OCI-LY1 (cell line): Measurements from ENCODE around the gene NKIRAS2.

Experiments
- H2AFZ ChIP-seq: fragments of 200-600 bp; sonication (generic), shearing (Covaris generic); 2 replicates; pipeline ENCODE4 v1.6.0; 2014; ENCODE audit warnings: antibody characterized with exemption, mild to moderate bottlenecking, low read length
- H3F3A ChIP-seq: fragments of 200-600 bp; sonication (generic), shearing (Covaris generic); 2 replicates; pipeline ENCODE4 v1.6.0; 2014; ENCODE audit warnings: mild to moderate bottlenecking, antibody characterized with exemption, low read length, moderate library complexity; ENCODE audit not compliant: insufficient read depth
- H3K27ac ChIP-seq: fragments of 200-600 bp; sonication (generic); 2 replicates; pipeline ENCODE4 v1.5.1; 2014; ENCODE audit warnings: low read length, mixed run types, mild to moderate bottlenecking, low read depth; ENCODE audit not compliant: poor library complexity, severe bottlenecking
- H3K27me3 ChIP-seq: fragments of 200-600 bp; sonication (generic); 2 replicates; pipeline ENCODE4 v1.6.0; 2014; ENCODE audit warnings: antibody characterized with exemption, mild to moderate bottlenecking, low read length, moderate library complexity; ENCODE audit not compliant: insufficient read depth
- H3K36me3 ChIP-seq: fragments of 200-600 bp; sonication (generic); 2 replicates; pipeline ENCODE4 v1.6.1; 2014; ENCODE audit warnings: mild to moderate bottlenecking, antibody characterized with exemption, low read length, moderate library complexity, mixed read lengths; ENCODE audit not compliant: insufficient read depth
- H3K4me1 ChIP-seq: fragments of 200-600 bp; sonication (generic); 2 replicates; pipeline ENCODE4 v1.5.1; 2014; ENCODE audit warnings: mild to moderate bottlenecking, low read length, moderate library complexity; ENCODE audit not compliant: insufficient read depth, severe bottlenecking
- H3K4me2 ChIP-seq: fragments of 200-600 bp; sonication (generic), shearing (Covaris generic); 2 replicates; pipeline ENCODE4 v1.6.1; 2014; ENCODE audit warnings: low read length
- H3K4me3 ChIP-seq: fragments of 200-600 bp; sonication (generic); 2 replicates; pipeline ENCODE4 v1.5.1; 2014; ENCODE audit warnings: low read length, low read depth, mild to moderate bottlenecking, mixed read lengths; ENCODE audit not compliant: poor library complexity, severe bottlenecking
- H3K79me2 ChIP-seq: fragments of 200-600 bp; shearing (Covaris generic); 2 replicates; pipeline ENCODE4 v1.6.1; 2016; ENCODE audit warnings: mixed run types, low read length, mixed read lengths; ENCODE audit not compliant: insufficient read depth
- H3K9ac ChIP-seq: fragments of 200-600 bp; sonication (generic), shearing (Covaris generic); 2 replicates; pipeline ENCODE4 v1.6.1; 2014; ENCODE audit warnings: mild to moderate bottlenecking, low read length, mixed read lengths
- H3K9me2 ChIP-seq: fragments of 200-600 bp; sonication (generic), shearing (Covaris generic); 2 replicates; pipeline ENCODE4 v1.6.1; 2014; ENCODE audit warnings: low read depth, mild to moderate bottlenecking, low read length, mixed read lengths
- H3K9me3 ChIP-seq: fragments of 200-600 bp; shearing (Covaris generic); 2 replicates; pipeline ENCODE4 v1.6.1; 2014; ENCODE audit warnings: low read length, mixed read lengths
- H4K20me1 ChIP-seq: fragments of 200-600 bp; sonication (generic), shearing (Covaris generic); 2 replicates; pipeline ENCODE4 v1.6.0; 2016; ENCODE audit warnings: mild to moderate bottlenecking, low read length; ENCODE audit not compliant: insufficient read depth
- CTCF ChIP-seq: fragments of 200-600 bp; sonication (generic), shearing (Covaris generic); IDR thresholded peaks from 2 replicates; pipeline ENCODE4 v1.5.1; 2017; ENCODE audit warnings: mild to moderate bottlenecking, antibody characterized with exemption, low read length, moderate library complexity, mixed read lengths
- EZH2 ChIP-seq: fragments of 200-600 bp; sonication (generic), shearing (Covaris generic); IDR thresholded peaks from 2 replicates; pipeline ENCODE4 v1.8.0; 2017; ENCODE audit warnings: borderline replicate concordance, mixed run types, mild to moderate bottlenecking, antibody characterized with exemption, low read length, moderate library complexity, mixed read lengths

Gene NKIRAS2

GRCh38 chr17:42031584-42031983 lies 11.7 kb downstream of the NKIRAS2 start:
- H4K20me1 ChIP-seq = no peaks in the 10 kb centered on the region
- TF ChIP-seq CTCF = no peak
- no peak for TF ChIP-seq EZH2

GRCh38 chr17:42034059-42034458 lies 14.2 kb downstream of the NKIRAS2 start:
- H3K4me3 ChIP-seq = no peak overlapping the region
- no peaks in the 10 kb centered on the region for H4K20me1 ChIP-seq
- no peak overlapping the region for H2AFZ ChIP-seq
- H3K27ac ChIP-seq = no peak overlapping the region
- no peak for TF ChIP-seq EZH2
- no peak for TF ChIP-seq CTCF
- H3K4me1 ChIP-seq = peaks cover 4% of the 10 kb centered on the region
- H3K27me3 ChIP-seq = no peaks in the 10 kb centered on the region; the same call in 1 of the 2 replicates
- H3K9me2 ChIP-seq = no peaks in the 10 kb centered on the region
- H3K36me3 ChIP-seq = no peaks in the 10 kb centered on the region
- H3K9me3 ChIP-seq = no peaks in the 10 kb centered on the region
- H3K79me2 ChIP-seq = no peaks in the 10 kb centered on the region
- no peaks in the 10 kb centered on the region for H3F3A ChIP-seq
- no peak overlapping the region for H3K9ac ChIP-seq
- H3K4me2 ChIP-seq = no peak overlapping the region

More at GRCh38 chr17:42031584-42031983, 11.7 kb downstream of the NKIRAS2 start:
- H2AFZ ChIP-seq = no peak overlapping the region
- no peaks in the 10 kb centered on the region for H3K36me3 ChIP-seq
- H3K27ac ChIP-seq = no peak overlapping the region
- no peaks in the 10 kb centered on the region for H3K79me2 ChIP-seq
- peaks cover 4% of the 10 kb centered on the region for H3K4me1 ChIP-seq
- no peak overlapping the region for H3K9ac ChIP-seq
- H3K4me3 ChIP-seq = no peak overlapping the region
- H3F3A ChIP-seq = no peaks in the 10 kb centered on the region
- no peaks in the 10 kb centered on the region for H3K9me3 ChIP-seq
- H3K27me3 ChIP-seq = no peaks in the 10 kb centered on the region; the same call in 1 of the 2 replicates
- no peaks in the 10 kb centered on the region for H3K9me2 ChIP-seq
- H3K4me2 ChIP-seq = no peak overlapping the region

- H2AFZ ChIP-seq = no peak overlapping the region
- H3K79me2 ChIP-seq = no peaks in the 10 kb centered on the region
- no peak overlapping the region for H3K4me3 ChIP-seq
- H3K27me3 ChIP-seq = no peaks in the 10 kb centered on the region
- no peaks in the 10 kb centered on the region for H4K20me1 ChIP-seq
- no peaks in the 10 kb centered on the region for H3K36me3 ChIP-seq
- no peaks in the 10 kb centered on the region for H3K9me3 ChIP-seq
- TF ChIP-seq EZH2 = no peak
- TF ChIP-seq CTCF = no peak
- H3K9me2 ChIP-seq = no peaks in the 10 kb centered on the region
- H3K9ac ChIP-seq = no peak overlapping the region
- no peaks in the 10 kb centered on the region for H3F3A ChIP-seq
- no peak overlapping the region for H3K27ac ChIP-seq
- no peak overlapping the region for H3K4me2 ChIP-seq
- H3K4me1 ChIP-seq = peaks cover 4% of the 10 kb centered on the region
These were observed 18.5 kb downstream of the NKIRAS2 start for GRCh38 chr17:42038221-42038973.
